HTR-8/SVneo (cell line): ENCODE data around the gene RBPJ.

Experiments
- DNase-seq: peaks from one replicate; pipeline ENCODE4 v3.0.0; 2011; ENCODE audit warnings: low spot score, mixed read lengths; ENCODE audit not compliant: insufficient read length
- FAIRE-seq: peaks from 2 replicates; lab custom pipeline; 2011; peaks lifted over from hg19 to GRCh38; lab: Jason Lieb, UNC

The RBPJ gene

GRCh38 chr4:26476545-26476944, 155.7 kb downstream of the RBPJ start:
- FAIRE-seq (no peak), DNase-seq (no peak)

GRCh38 chr4:26478330-26478729, 157.5 kb downstream of the RBPJ start:
- DNase-seq (no peak), FAIRE-seq (peak; percentile 16)

- no peak for DNase-seq
- no peak for FAIRE-seq
These were observed 162.0 kb downstream of the RBPJ start for GRCh38 chr4:26482508-26483462.

- DNase-seq = peak; percentile 14
- FAIRE-seq = no peak
These were observed 163.3 kb downstream of the RBPJ start for GRCh38 chr4:26484032-26484515.

- no peak for DNase-seq
- no peak for FAIRE-seq
These were observed 163.7 kb downstream of the RBPJ start for GRCh38 chr4:26484516-26484915.
